ENCODE measurements around the gene RGL2.

DNA sequence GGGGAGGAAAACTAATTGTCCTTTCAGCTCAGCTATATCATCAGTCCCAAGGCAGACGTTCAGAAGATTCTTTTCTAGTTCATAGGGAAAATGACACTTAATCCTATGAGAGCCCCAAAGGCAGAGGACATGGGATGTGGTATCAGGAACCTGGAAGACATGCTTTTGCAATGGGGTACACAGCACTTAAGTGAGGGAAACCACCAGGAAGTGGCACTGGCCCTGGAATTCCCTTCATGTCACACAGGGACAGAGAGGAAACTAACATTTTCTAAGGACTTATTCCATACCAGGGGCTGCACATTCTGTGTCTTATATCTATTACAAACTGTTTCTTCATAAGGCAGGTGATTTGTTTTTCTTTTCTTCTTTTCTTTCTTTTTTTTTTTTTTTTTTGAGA is 55.3 kb downstream of the RGL2 start:
- TF ChIP-seq, protein P1, sequence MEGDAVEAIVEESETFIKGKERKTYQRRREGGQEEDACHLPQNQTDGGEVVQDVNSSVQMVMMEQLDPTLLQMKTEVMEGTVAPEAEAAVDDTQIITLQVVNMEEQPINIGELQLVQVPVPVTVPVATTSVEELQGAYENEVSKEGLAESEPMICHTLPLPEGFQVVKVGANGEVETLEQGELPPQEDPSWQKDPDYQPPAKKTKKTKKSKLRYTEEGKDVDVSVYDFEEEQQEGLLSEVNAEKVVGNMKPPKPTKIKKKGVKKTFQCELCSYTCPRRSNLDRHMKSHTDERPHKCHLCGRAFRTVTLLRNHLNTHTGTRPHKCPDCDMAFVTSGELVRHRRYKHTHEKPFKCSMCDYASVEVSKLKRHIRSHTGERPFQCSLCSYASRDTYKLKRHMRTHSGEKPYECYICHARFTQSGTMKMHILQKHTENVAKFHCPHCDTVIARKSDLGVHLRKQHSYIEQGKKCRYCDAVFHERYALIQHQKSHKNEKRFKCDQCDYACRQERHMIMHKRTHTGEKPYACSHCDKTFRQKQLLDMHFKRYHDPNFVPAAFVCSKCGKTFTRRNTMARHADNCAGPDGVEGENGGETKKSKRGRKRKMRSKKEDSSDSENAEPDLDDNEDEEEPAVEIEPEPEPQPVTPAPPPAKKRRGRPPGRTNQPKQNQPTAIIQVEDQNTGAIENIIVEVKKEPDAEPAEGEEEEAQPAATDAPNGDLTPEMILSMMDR (IDR thresholded peaks at IDR 0.05; ENCODE audit: borderline replicate concordance, extremely low read depth, low read length, poor library complexity, severe bottlenecking), result no peak
- TF ChIP-seq EZH2 (IDR thresholded peaks at IDR 0.05; ENCODE audit: borderline replicate concordance, low read depth, low read length, severe bottlenecking), result no peak

All from DND-41 (cell line).